GM23338 (cell line): ENCODE measurements around the gene FOXL2NB. TPM values are rescaled to one million over a fixed set of nuclear protein-coding genes. Genes with fewer than 3 reads are reported as not detected.

Experiments used
- ATAC-seq: fragments of 200-7000 bp; cut with Tn5 transposase; 3 replicates; pipeline ENCODE4 v1.9.1; 2020
- DNase-seq: peaks from one replicate; pipeline ENCODE4 v3.0.0-alpha.2; 2015; ENCODE audit warnings: low spot score
- H2AFZ ChIP-seq: fragments of 200-600 bp; sonication (generic); 2 replicates; pipeline ENCODE4 v1.8.0; 2016; ENCODE audit warnings: antibody characterized with exemption, mild to moderate bottlenecking, moderate library complexity
- H3F3A ChIP-seq: fragments of 200-600 bp; sonication (generic); replicated peaks from 2 replicates; pipeline ENCODE4 v1.8.0; 2017; ENCODE audit warnings: antibody characterized with exemption, mixed run types, low read depth
- H3K27ac ChIP-seq: fragments of 200-600 bp; sonication (generic); 2 replicates; pipeline ENCODE4 v1.6.1; 2016; ENCODE audit warnings: low read depth
- H3K27me3 ChIP-seq: fragments of 200-600 bp; sonication (generic); 2 replicates; pipeline ENCODE4 v1.8.0; 2016; ENCODE audit warnings: mild to moderate bottlenecking, mixed run types, moderate library complexity; ENCODE audit not compliant: insufficient read depth
- H3K36me3 ChIP-seq: fragments of 200-600 bp; sonication (generic); 2 replicates; pipeline ENCODE4 v1.8.0; 2016; ENCODE audit warnings: mild to moderate bottlenecking; ENCODE audit not compliant: insufficient read depth
- H3K4me1 ChIP-seq: fragments of 200-600 bp; sonication (generic); 2 replicates; pipeline ENCODE4 v1.8.0; 2016; ENCODE audit warnings: mild to moderate bottlenecking, moderate library complexity; ENCODE audit not compliant: insufficient read depth
- H3K4me2 ChIP-seq: fragments of 200-600 bp; sonication (generic); 2 replicates; pipeline ENCODE4 v1.7.1; 2017; ENCODE audit warnings: mixed run types
- H3K4me3 ChIP-seq: fragments of 200-600 bp; sonication (generic); 2 replicates; pipeline ENCODE4 v1.6.1; 2016; ENCODE audit warnings: mixed run types
- H3K79me2 ChIP-seq: fragments of 200-600 bp; sonication (generic); replicated peaks from 2 replicates; pipeline ENCODE4 v1.8.0; 2017; ENCODE audit warnings: mild to moderate bottlenecking; ENCODE audit not compliant: insufficient read depth
- H3K9me2 ChIP-seq: fragments of 200-600 bp; sonication (generic); 2 replicates; pipeline ENCODE4 v1.8.0; 2017; ENCODE audit not compliant: insufficient read depth
- H4K20me1 ChIP-seq: fragments of 200-600 bp; sonication (generic); replicated peaks from 2 replicates; pipeline ENCODE4 v1.8.0; 2017; ENCODE audit warnings: mild to moderate bottlenecking; ENCODE audit not compliant: insufficient read depth
- H3K27ac Mint-ChIP-seq: 2 replicates; pipeline ENCODE4 v1.8.0; 2020; ENCODE audit warnings: inconsistent platforms, mild to moderate bottlenecking, moderate library complexity, mixed read lengths
- H3K27me3 Mint-ChIP-seq: 3 replicates; pipeline ENCODE4 v1.8.0; 2022; ENCODE audit warnings: low read depth, mild to moderate bottlenecking, moderate library complexity, mixed read lengths, inconsistent platforms; ENCODE audit not compliant: insufficient read depth, poor library complexity
- H3K36me3 Mint-ChIP-seq: 3 replicates; pipeline ENCODE4 v1.8.0; 2021; ENCODE audit warnings: low read depth, mild to moderate bottlenecking, inconsistent platforms, moderate library complexity, mixed read lengths
- H3K4me1 Mint-ChIP-seq: 3 replicates; pipeline ENCODE4 v1.8.0; 2020; ENCODE audit warnings: mild to moderate bottlenecking, inconsistent platforms, mixed read lengths
- H3K4me3 Mint-ChIP-seq: 3 replicates; pipeline ENCODE4 v1.8.0; 2021; ENCODE audit warnings: moderate library complexity, mild to moderate bottlenecking, inconsistent platforms, mixed read lengths
- H3K9me3 Mint-ChIP-seq: 3 replicates; pipeline ENCODE4 v1.8.0; 2020; ENCODE audit warnings: moderate library complexity, mild to moderate bottlenecking, inconsistent platforms, mixed read lengths
- CREB1 ChIP-seq: fragments of 250-450 bp; sonication (Bioruptor Pico); IDR thresholded peaks from 2 replicates; pipeline ENCODE4 v1.5.0; 2020; ENCODE audit warnings: low read depth, mild to moderate bottlenecking, moderate library complexity
- ZNF114 ChIP-seq: fragments of 250-450 bp; sonication (Bioruptor Pico); IDR thresholded peaks from 2 replicates; pipeline ENCODE4 v1.5.0; 2020; ENCODE audit warnings: mild to moderate bottlenecking, moderate library complexity
- ZNF331 ChIP-seq: fragments of 250-450 bp; sonication (Bioruptor Pico); IDR thresholded peaks from 2 replicates; pipeline ENCODE4 v1.5.0; 2020; ENCODE audit warnings: low read depth, mild to moderate bottlenecking, moderate library complexity
- polyA plus RNA-seq: library from polyadenylated mRNA; unstranded; fragments of >200 nt; fragmentation: Nextera tagmentation; extraction: Ambion mirVana; gene quantifications from 2 replicates; pipeline ENCODE4 v1.2.1, GENCODE V29; 2016
- total RNA-seq: library from RNA; depleted of rRNA; stranded (reverse); fragments of >200 nt; shearing (Covaris generic); gene quantifications from 2 replicates; pipeline ENCODE4 v1.2.3, GENCODE V29; 2014
- TF ChIP-seq, protein P1 (sequence below): fragments of 250-450 bp; sonication (Bioruptor Pico); IDR thresholded peaks from 2 replicates; pipeline ENCODE4 v1.5.0; 2020; ENCODE audit warnings: mild to moderate bottlenecking, moderate library complexity
- TF ChIP-seq, protein P2 (sequence below): IDR thresholded peaks from one replicate; pipeline ENCODE4 v1.6.1; 2018; ENCODE audit warnings: antibody characterized with exemption; ENCODE audit not compliant: unreplicated experiment

FOXL2NB gene
- total and polyA plus RNA-seq, 2 experiments from 2014 or later: 11.2 to 15.6 TPM

DNA sequence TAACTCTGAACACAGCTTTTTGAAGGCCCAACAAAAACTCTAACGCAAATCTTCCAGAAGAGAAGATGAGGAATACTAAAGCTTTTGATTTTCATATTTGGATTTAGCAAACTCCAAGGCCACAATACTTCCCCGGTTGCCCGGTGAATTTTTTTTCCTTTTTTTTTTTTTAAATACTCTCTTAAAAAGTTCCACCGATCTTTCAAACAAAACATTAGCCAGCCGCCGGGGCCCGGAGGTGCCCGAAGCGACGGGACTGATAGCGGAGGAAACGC is 2.4 kb upstream of the FOXL2NB start (continued):
- TF ChIP-seq, protein P1, sequence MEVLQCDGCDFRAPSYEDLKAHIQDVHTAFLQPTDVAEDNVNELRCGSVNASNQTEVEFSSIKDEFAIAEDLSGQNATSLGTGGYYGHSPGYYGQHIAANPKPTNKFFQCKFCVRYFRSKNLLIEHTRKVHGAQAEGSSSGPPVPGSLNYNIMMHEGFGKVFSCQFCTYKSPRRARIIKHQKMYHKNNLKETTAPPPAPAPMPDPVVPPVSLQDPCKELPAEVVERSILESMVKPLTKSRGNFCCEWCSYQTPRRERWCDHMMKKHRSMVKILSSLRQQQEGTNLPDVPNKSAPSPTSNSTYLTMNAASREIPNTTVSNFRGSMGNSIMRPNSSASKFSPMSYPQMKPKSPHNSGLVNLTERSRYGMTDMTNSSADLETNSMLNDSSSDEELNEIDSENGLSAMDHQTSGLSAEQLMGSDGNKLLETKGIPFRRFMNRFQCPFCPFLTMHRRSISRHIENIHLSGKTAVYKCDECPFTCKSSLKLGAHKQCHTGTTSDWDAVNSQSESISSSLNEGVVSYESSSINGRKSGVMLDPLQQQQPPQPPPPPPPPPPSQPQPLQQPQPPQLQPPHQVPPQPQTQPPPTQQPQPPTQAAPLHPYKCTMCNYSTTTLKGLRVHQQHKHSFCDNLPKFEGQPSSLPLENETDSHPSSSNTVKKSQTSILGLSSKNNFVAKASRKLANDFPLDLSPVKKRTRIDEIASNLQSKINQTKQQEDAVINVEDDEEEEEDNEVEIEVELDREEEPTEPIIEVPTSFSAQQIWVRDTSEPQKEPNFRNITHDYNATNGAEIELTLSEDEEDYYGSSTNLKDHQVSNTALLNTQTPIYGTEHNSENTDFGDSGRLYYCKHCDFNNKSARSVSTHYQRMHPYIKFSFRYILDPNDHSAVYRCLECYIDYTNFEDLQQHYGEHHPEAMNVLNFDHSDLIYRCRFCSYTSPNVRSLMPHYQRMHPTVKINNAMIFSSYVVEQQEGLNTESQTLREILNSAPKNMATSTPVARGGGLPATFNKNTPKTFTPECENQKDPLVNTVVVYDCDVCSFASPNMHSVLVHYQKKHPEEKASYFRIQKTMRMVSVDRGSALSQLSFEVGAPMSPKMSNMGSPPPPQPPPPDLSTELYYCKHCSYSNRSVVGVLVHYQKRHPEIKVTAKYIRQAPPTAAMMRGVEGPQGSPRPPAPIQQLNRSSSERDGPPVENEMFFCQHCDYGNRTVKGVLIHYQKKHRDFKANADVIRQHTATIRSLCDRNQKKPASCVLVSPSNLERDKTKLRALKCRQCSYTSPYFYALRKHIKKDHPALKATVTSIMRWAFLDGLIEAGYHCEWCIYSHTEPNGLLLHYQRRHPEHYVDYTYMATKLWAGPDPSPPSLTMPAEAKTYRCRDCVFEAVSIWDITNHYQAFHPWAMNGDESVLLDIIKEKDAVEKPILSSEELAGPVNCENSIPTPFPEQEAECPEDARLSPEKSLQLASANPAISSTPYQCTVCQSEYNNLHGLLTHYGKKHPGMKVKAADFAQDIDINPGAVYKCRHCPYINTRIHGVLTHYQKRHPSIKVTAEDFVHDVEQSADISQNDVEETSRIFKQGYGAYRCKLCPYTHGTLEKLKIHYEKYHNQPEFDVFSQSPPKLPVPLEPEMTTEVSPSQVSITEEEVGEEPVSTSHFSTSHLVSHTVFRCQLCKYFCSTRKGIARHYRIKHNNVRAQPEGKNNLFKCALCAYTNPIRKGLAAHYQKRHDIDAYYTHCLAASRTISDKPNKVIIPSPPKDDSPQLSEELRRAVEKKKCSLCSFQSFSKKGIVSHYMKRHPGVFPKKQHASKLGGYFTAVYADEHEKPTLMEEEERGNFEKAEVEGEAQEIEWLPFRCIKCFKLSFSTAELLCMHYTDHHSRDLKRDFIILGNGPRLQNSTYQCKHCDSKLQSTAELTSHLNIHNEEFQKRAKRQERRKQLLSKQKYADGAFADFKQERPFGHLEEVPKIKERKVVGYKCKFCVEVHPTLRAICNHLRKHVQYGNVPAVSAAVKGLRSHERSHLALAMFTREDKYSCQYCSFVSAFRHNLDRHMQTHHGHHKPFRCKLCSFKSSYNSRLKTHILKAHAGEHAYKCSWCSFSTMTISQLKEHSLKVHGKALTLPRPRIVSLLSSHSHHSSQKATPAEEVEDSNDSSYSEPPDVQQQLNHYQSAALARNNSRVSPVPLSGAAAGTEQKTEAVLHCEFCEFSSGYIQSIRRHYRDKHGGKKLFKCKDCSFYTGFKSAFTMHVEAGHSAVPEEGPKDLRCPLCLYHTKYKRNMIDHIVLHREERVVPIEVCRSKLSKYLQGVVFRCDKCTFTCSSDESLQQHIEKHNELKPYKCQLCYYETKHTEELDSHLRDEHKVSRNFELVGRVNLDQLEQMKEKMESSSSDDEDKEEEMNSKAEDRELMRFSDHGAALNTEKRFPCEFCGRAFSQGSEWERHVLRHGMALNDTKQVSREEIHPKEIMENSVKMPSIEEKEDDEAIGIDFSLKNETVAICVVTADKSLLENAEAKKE (CRISPR knock-in tag): no peak

DNA sequence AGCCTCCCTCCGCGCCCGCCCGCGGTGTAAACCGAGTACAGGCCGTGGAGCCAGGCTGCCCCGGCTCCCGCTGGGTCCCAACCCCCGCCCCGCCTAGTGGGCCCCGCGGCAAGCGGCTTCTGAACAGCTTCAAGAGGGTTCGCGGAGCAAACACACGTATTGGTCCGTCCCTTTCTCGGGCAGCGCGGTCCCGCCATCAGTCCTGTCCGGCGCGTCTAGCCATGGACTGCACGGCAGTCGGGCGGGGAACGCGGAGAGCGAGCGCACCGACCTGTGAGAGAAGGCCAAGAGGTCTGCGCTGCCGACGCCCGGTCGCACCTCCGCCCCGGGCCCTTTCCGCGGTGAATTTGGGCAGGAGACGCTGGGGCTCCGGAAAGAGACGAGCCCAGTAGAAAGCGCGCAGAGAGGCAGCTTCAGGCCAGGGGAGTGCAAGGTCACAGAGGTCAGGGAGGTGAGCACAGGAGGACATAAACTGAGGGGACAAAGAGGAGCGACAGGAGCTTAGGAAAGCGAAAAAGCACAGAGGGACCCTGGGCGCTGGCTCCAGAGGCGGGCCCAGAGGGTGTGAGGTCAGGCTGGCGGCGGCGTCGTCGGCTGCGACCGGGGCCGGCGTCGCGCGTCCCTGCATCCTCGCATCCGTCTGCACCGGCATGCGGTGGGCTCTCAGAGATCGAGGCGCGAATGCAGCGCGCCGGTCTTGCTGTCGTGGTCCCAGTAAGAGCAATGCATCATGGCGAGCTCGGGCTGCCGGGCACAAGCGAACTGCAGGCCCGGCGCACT is 1.9 kb upstream of the FOXL2NB start:
- Mint-ChIP-seq H3K4me3 (peak overlapping the region; percentile 78), H3K9me3 (peaks cover 12% of the 10 kb centered on the region), H3K36me3 (peaks cover 3% of the 10 kb centered on the region; the same call in 1 of the 3 replicates), H3K27me3 (peaks cover 93% of the 10 kb centered on the region), H3K4me1 (peaks cover 55% of the 10 kb centered on the region), H3K27ac (no peak overlapping the region)
- DNase-seq (peak; percentile 73), ATAC-seq (peak; percentile 4)
- Histone ChIP-seq H3F3A (peaks cover 25% of the 10 kb centered on the region), H3K27ac (no peak overlapping the region), H4K20me1 (peaks cover 17% of the 10 kb centered on the region), H2AFZ (peak overlapping the region; percentile 61; the same call in 1 of the 2 replicates), H3K4me3 (peak overlapping the region; percentile 65), H3K9me2 (no peaks in the 10 kb centered on the region), H3K4me2 (peak overlapping the region; percentile 82), H3K4me1 (peaks cover 49% of the 10 kb centered on the region), H3K27me3 (peaks cover 95% of the 10 kb centered on the region), H3K79me2 (no peaks in the 10 kb centered on the region), H3K36me3 (no peaks in the 10 kb centered on the region)
- TF ChIP-seq ZNF331 (CRISPR knock-in tag) (no peak), ZNF114 (no peak), CREB1 (CRISPR knock-in tag) (0 out of 2 replicates have a peak, but pooled peaks have one; percentile 27)
- TF ChIP-seq, protein P2, sequence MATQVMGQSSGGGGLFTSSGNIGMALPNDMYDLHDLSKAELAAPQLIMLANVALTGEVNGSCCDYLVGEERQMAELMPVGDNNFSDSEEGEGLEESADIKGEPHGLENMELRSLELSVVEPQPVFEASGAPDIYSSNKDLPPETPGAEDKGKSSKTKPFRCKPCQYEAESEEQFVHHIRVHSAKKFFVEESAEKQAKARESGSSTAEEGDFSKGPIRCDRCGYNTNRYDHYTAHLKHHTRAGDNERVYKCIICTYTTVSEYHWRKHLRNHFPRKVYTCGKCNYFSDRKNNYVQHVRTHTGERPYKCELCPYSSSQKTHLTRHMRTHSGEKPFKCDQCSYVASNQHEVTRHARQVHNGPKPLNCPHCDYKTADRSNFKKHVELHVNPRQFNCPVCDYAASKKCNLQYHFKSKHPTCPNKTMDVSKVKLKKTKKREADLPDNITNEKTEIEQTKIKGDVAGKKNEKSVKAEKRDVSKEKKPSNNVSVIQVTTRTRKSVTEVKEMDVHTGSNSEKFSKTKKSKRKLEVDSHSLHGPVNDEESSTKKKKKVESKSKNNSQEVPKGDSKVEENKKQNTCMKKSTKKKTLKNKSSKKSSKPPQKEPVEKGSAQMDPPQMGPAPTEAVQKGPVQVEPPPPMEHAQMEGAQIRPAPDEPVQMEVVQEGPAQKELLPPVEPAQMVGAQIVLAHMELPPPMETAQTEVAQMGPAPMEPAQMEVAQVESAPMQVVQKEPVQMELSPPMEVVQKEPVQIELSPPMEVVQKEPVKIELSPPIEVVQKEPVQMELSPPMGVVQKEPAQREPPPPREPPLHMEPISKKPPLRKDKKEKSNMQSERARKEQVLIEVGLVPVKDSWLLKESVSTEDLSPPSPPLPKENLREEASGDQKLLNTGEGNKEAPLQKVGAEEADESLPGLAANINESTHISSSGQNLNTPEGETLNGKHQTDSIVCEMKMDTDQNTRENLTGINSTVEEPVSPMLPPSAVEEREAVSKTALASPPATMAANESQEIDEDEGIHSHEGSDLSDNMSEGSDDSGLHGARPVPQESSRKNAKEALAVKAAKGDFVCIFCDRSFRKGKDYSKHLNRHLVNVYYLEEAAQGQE: no peak
